ENCODE measurements around the gene PLA2G2D.
A peak's percentile ranks its signal among the peaks of the same experiment; 100 is the strongest.

The PLA2G2D gene, protein sequence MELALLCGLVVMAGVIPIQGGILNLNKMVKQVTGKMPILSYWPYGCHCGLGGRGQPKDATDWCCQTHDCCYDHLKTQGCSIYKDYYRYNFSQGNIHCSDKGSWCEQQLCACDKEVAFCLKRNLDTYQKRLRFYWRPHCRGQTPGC

DNA sequence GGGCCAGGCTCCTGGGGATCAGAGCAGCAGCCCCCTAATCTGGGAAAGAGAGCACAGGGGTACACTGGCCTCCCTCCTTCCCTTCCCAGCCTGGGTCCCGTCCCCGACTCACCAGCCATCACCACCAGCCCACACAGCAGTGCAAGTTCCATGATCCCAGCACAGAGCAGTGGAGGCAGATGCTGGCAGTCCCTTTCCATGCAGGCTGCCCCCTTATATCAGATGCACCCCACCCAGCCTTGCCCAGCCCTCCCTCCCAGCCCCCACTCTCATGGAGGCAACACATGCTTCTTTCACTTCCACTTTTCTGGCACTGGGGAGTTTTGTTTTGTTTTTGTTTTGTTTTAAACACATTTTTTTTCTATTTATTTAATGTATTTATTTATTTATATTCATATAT lies at the start of gene PLA2G2D:
Gene PLA2G2D (minus strand): TSS at position 190 of the 400 bp plus-strand sequence. CDS start 38 bp downstream, at position 152.
- no peak for DNase-seq

DNA sequence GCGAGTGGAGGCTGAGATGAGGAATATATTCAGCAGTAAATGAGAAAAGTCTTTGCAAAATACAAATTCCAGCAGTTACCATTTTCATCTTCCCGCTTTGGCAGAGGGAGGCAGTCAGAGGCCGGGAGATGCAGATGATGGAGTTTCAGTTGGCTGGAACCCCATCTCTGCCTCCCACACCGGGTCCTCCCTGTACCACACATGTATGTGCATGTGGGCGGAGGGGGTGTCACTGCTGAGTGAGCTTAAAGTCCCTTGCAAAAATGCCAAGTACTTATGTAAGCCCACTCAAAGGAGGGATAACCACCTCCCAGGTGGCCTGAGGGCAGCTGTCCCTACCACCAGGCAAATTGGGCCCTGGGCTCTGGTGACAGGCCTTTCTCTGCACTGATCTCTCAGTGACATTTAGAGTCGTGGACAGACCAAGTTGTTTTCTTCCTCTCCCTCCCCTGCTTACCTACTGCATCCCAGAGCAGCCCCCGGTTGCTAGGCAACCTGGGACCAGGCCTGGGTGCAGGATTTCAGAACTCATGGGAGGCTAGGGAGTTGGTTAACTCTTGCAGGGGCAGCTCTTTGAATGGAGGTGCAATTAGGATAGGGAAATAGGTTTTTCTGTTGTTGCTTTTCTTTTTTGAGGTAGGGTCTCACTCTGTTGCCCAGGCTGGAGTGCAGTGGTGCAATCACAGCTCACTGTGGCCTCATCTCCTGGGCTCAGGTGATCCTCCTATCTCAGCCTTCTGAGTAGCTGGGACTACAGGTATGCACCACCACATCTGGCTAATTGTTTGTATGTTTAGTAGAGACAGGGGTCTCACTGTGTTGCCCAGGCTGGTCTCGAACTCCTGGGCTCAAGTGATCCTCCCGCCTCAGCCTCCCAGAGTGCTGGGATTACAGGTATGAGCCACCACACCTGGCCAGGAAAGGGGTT lies 49.5 kb upstream of the PLA2G2D start:
- no peak for DNase-seq

DNA sequence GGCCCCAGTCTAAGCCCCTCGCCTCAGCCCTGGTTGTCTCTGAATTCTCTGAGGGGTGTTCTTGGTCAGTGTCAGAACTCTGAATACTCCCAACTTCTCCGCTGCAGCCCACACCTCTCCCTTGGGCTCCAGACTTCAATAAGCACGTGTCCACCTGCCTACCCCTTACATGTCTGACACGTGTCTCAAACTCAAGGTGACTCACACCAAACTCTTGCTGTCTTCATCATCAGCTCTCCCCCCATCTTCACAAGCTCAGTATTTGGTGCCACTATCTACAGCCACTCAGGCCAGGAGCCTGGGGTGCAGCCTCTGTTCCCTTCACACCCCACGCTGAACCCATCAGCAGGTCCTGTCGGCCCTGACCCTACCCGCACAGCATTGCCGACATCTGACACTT lies 47.8 kb upstream of the PLA2G2D start:
- DNase-seq = no peak

DNA sequence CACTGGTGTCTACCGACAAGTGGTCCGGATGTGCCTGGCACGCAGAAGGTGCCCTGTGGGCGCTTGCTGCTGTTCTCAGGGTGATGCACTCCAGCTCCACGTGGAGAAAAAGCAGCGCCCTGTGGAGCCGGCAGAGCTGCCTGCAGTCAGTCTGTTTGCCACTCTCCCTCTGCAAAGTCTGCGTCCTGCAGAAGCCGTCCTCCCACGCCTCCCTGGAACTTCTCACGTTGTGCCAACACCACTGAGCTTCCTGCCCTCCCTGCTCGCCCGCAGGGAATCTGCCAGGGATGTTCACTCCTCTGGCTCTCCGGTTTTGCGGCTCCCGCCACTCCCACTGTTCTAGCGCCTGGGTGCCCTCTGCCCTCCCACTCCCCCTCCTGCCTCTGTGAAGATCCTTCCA lies 46.7 kb upstream of the PLA2G2D start:
- DNase-seq = no peak

DNA sequence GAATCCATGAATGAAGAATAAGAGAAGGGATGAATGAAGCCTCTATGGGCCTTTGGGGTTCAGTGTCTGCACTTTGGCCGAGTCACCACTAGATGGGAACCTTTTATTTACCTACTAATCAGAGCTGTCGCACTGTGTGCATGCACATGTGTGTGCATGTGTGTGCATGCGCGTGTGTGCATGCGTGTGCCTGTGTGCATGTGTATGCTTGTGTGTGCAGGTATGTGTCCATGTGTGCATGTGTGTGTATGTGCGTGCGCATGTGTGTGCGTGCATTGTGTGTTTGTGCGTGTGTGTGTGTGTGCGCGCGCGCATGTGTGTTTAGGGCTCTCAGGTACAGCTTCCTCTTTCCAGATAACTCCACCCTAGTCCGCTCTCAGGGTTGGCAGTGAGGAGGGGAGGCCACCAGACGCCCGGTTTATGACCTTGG lies 46.2 kb upstream of the PLA2G2D start:
- DNase-seq = no peak

DNA sequence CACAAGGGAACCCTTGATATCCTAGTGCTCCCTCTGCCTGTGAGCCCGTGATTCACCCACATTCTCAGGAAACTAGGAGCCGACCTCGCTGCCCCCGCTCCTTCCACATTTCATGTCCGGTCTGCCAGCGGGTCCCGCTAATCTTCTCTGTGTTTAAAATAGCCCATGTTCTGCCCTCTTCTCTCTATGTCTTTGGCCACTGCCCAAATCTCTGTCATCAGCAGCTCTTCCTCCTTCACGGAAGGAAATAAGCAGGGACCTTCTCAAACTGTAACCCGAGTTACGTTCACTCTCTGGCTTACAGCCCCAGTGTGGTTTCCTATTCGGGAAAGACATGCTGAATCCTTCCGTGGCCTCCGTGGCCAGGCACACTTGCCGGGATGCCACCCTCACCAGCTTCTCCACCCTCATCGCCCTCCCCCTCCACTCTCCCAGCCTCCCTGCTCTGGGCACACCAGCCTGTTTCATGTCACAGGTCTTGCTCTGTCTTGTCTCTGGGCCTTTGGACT lies 45.4 kb upstream of the PLA2G2D start:
- no peak for DNase-seq

DNA sequence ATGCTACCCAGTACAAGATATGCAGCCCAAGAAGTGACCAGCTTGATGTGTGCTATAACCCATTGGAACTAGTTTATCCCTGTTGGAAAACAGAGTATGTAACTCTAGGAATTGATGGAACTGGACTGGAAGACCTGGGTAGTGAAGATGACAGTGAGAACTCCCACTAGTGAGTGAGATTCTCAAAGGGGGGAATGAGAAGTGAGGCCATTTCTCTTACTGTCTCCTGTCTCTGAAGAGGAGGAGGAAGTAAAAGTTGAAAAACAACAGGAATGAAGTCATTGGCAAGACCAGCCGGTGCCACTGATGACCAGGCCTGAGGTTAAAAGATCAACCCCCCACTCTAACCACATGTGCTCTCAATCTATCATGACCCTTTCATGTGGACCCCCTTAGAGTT lies 40.7 kb upstream of the PLA2G2D start:
- DNase-seq = no peak

DNA sequence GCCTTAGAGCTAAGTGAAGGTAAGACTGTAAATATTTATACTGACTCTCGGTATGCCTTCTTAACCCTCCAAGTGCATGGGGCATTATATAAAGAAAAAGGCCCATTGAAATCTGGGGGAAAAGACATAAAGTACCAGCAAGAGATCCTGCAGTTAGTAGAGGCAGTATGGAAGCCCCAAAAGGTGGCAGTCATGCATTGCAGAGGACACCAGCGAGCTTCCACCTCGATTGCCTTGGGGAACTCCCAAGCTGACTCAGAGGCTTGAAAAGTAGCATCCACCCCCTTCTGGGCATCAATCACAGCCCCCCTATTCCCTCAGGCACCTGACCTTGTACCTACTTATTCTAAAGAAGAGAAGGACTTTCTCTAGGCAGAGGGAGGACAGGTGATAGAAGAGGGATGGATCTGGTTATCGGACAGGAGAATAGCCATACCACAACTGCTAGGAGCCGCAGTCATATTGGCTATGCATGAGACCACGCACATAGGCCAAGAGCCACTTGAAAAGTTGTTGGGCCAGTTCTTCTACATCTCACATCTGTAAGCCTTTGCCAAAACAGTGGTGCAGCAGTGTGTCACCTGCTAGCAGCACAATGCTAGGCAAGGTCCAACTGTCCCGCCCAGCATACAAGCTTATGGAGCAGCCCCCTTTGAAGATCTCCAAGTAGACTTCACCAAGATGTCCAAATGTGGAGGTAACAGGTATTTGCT lies 39.2 kb upstream of the PLA2G2D start:
- no peak for DNase-seq

DNA sequence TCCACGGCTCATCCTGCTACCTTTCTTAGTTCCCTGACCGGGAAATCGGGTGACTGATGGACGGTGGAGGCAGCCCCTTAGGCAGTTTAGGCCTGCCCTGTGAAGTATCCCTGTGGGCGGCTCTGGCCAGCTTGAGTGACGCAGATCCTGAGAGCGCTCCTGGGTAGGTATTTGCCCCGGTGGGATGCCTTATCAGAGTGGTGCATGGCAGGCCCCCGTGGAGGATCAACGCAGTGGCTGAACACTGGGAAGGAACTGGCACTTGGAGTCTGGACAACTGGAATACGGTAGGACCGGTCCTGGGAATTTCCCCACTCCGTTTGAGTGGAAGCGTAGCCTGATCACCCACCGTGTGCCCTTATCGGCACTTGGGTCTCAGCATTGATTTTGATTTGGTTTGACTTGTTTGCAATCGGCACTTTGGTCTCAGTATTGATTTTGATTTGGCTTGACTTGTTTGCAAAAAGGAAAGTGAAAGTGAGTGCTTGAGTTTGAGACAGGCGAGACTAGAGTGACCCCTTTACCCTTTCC lies 35.0 kb upstream of the PLA2G2D start:
- no peak for DNase-seq

DNA sequence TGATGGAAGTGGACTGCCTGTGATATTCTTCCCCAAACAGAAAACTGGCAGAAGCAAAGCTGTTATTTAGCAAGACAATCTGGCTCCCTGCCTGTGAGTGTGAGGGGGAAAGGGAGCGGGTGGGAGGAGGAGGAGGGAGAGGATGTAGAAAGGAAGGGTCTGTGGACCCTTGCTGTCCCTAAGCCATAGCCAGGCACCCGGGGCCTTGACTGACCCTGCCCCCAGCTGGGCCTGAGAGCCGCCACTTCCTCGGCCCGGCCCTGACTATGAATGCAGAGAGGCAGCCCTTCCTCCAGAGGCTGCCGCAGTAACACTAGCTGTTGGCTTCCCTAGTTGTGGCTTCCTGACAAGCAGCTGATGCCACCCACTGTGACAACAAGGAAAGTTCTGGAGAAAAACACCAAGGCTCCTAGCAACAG lies 33.7 kb upstream of the PLA2G2D start:
- no peak for DNase-seq

DNA sequence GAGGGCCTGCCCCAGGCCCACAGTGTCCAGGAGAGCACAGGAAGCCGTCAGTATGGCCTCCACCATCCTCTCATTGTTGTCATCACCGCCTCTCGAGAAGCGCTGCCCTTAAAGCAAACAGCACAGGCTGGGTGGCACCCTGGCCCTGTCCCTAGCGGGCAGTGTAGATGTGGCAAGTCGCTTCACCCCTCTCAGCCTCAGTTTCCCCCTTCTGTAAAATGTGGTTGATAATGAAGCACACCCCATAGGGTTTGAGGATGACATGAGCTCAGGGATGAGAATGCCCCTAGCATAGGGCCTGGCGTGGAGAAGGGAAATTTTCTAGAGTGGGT lies 33.2 kb upstream of the PLA2G2D start:
- DNase-seq = no peak

DNA sequence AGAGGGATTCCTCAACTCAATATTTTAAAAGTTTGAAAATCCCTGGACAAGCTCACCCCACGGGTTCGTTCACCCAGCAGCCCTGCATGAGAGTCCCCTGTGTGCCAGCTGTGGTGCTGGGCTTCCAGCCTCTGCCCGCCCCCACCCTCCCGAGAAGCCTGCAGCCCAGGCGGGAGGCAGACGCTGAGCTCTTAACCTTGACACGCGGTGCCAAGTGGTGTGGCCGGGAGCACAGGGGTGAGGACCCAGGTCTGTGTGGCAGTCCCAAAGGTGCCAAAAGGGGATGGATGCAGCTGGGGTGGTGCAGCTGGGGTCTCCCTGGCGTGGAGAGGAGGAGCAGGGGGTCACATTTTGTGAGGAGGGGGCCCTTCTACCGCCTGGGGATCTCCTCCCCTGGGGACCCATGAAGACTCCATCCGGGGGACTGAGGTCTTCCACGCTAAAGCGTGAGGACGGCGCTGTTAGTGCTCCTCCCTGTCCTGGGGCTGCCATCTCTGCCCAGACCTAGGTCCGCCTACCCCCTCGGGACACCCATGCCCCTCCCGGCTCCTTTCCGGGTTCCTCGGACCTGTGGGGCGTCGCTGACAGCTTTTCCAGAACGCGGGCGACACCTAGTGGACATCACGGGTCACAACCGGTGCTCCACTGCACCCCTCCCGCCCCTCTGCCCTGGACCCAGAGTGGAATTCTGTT lies 32.7 kb upstream of the PLA2G2D start:
- DNase-seq = peak; percentile 64

DNA sequence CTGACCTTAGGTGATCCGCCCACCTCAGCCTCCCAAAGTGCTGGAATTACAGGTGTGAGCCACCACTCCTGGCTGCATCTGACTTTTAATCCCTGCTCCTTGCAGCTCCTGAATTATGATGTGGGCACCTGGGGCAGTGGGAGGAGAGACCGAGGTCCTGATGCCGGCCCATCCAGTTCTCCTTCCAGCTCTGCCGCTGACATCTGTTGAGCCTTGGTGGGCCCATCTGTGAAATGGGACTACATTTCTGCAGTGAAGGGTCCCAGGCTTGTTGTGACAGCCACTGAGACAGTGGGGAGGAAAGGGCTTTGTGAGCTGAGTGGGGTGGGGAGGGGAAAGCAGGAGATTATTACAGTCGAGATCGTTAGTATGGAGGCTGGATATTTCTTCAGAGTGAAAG lies 31.6 kb upstream of the PLA2G2D start:
- DNase-seq = no peak

DNA sequence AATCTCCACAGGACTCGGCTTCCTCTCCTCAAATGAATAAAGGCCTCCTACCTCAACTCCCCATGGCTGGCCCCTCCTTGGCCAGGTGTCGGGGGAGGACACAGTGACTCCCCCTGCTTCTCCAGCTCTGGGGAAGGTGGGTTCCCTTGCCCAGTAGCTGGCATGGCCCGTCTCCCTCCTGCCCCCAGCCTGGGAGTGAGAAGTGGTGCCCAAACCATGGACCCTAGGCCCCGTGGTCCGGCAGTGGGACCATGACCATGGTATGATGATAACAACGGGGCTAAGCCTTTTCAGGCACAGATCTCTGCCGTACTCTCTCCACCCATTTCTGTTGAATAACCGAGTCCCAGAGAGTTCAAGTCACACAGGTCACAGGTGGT lies 31.0 kb upstream of the PLA2G2D start:
- no peak for DNase-seq

DNA sequence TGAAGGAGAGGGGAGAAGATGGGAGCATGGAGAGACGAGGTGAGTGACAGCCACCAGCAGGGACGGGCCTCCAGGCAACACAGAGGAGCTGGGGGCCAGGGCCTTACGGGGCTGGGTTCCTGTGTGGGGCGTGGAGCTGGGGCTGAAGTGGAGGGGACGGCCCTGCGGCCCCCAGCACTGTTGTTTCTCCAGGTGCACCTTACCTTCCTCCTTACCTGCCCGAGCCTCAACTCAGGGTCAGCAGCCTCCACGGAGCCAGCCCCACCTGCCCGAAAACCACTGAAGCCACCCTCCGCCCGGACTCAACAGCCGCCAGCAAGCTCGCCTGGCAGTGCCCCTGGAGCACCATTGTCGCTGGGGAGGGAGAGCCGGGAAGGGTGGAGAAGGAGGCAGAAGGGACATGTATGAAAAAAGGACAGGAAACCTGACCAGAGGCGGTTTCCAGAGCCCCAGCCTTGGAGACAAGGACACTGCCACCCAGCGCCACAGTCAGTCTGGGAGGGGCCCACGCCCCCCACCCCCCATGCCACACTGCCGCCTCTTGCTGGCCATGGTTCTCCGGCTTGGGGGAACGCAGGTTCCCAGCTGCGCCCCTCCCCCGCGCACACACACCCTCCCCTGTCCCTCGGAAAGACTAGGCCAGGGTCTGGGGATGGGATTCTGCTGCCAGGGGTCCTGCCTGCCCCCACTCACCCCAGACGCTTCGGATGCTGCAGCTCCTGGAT lies 30.4 kb upstream of the PLA2G2D start:
- no peak for DNase-seq

DNA sequence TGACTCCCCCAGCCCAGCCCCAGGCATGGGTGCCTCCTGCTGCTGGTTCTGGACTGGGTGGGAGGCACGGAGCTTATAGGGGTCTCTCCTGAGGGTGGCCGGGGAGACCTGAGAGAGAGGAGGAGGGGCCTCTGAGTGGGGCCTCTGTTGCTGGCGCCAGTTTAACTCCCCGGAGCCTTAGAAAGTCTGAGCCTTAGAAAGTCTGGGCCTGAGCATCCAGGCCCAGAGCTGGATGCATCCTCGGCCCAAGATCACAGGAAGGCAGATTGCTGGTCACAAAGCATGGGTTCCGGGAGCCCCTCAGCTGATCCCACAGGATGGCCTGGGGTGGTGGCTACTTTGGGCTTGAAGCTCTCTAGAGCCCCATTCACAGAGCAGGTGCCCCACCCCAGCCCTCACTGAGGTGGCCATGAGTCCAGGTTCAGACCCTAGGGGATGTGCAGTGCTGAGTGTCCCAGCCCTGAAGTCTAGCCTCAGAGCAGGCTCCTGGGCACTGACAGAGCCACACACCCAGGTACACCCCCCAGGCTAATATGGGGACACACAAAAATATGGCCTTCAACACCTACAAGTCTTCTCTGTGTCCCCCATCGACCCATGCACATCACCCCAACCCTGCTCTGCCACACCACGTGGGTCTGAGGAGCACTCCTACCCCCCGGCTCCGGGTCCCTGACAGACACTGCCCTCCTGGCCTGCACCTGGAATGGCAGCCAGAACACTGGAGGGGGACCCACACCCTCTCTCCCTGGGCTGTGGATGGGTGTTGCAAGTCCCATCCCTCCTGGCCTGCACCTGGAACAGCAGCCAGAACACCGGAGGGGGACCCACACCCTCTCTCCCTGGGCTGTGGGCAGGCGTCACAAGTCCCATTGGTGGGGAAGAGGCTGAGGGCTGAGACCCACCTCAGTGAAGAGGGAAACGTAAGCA lies 29.5 kb upstream of the PLA2G2D start:
- DNase-seq = no peak

DNA sequence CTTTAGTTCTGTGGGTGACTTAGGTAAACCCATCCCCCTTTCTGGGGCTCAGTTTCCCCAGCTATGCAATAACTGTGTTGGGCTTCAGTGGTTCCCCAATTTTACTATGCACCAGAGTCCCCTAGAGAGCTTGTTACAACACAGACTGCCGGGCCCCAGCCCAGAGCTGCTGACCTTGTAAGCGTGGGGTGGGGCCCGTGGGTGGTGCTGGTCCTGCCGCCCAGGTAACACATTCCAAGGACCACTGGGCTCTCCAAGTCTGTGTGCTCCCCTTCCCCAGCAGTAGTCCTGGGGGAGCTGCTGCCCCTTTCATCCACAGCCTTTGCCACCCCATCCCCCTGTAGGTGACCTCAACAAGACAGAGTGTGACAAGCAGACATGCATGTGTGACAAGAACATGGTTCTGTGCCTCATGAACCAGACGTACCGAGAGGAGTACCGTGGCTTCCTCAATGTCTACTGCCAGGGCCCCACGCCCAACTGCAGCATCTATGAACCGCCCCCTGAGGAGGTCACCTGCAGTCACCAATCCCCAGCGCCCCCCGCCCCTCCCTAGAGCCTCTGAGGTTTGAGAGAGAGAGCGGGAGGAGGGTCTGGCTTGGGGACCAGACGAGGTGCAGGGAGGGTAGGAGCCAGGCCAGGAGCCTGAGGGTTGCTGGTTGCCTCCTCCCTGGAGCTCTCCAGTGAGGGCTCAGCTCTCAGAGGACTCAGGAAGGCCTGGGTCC lies 28.7 kb upstream of the PLA2G2D start:
- no peak for DNase-seq

DNA sequence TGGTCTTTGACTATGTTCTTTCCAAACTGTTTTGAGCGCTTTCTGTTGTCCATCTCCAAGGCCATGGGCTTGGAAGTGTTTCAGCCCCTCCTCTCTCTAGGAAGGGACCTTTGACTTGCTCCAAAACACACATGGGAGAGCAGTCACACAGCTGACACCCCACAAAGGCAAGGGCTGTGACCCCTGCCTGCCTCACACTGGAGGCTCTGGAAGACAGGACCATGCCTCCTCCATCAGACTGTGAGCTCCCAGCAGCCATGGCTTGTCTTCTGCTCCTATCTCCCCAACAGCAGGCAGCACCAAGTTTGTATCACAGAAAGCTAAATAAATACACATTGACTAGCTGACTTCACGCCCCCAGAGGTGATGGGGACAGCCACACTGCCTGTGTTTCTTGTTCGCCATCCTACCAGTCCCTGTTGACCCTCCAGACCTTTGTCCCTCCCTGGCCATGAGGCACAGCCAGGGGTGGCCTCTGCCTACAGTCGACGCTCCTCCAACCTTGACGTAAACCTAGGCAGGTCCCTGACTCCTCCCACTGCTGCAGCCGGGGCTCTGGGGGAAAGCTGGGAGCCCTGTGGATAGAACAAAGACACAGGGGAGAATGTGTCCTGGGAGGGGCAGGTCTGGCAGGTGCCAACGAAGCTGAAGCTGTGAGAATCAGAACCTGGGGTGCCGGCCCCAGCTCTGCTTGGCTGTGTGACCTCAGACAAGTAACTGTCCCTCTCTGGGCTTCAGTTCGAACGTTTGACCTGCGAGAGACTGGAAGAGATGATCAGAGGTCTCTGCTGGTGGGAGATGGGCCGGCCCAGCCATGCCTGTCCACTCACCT lies 24.6 kb upstream of the PLA2G2D start:
- no peak for DNase-seq

DNA sequence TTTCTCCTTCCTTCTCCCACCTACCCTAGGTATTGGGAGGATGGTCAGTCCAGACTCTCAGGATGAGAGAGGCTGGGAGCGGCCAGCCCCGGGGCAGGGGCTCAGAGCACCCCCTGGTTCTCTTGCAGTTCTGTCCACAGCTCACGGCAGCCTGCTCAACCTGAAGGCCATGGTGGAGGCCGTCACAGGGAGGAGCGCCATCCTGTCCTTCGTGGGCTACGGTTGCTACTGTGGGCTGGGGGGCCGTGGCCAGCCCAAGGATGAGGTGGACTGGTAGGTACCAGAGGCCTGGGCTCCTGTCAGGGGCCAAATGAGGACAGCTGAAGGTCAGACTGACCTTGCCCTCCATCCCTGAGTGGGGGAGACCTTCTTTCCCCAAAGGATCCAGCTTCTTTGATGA lies 24.0 kb upstream of the PLA2G2D start:
- DNase-seq = no peak
